PC-3 (cell line): Measurements from ENCODE around the gene MEGF9. TPM values are rescaled to one million over a fixed set of nuclear protein-coding genes. Genes with fewer than 3 reads are reported as not detected.

Experiments
- ATAC-seq: fragments of 200-7000 bp; cut with Tn5 transposase; 2 replicates; pipeline ENCODE4 v1.9.1; 2020; ENCODE audit warnings: mild to moderate bottlenecking, moderate library complexity
- BruUV-seq: library from RNA; stranded (reverse); fragments of 400-500 nt; replicated peaks from 2 replicates; lab custom pipeline; 2021; lab: Mats Ljungman, UMichigan
- CTCF ChIA-PET: fragments of 300-600 bp; sonication (Branson Sonifier 250); formaldehyde crosslinking; loops from one replicate; lab custom pipeline; 2022; ENCODE audit warnings: antibody characterized with exemption; lab: Charles Lee
- POLR2A ChIA-PET: fragments of 300-600 bp; sonication (Branson Sonifier 250); formaldehyde crosslinking; loops from one replicate; lab custom pipeline; 2022; ENCODE audit warnings: antibody characterized with exemption; ENCODE audit not compliant: unreplicated experiment; lab: Charles Lee
- DNase-seq: peaks from one replicate; pipeline ENCODE4 v3.0.0-alpha.2; 2015
- H2AFZ ChIP-seq: fragments of 300-600 bp; sonication (generic); 2 replicates; pipeline ENCODE4 v1.6.0; 2016; ENCODE audit warnings: antibody characterized with exemption, low read length
- H3F3A ChIP-seq: fragments of 300-600 bp; sonication (generic); one replicate; pipeline ENCODE4 v1.6.0; 2017; ENCODE audit warnings: antibody characterized with exemption, low read length, control low read depth, mild to moderate bottlenecking; ENCODE audit not compliant: unreplicated experiment
- H3K27ac ChIP-seq: fragments of 300-600 bp; sonication (generic); 2 replicates; pipeline ENCODE4 v1.5.1; 2016; ENCODE audit warnings: mild to moderate bottlenecking, low read length
- H3K27me3 ChIP-seq: fragments of 300-600 bp; sonication (generic); 2 replicates; pipeline ENCODE4 v1.6.1; 2016; ENCODE audit warnings: low read length, mixed read lengths
- H3K36me3 ChIP-seq: fragments of 300-600 bp; sonication (generic); 2 replicates; pipeline ENCODE4 v1.6.1; 2016; ENCODE audit warnings: low read depth, mixed run types, low read length, mixed read lengths
- H3K4me1 ChIP-seq: fragments of 300-600 bp; sonication (generic); 2 replicates; pipeline ENCODE4 v1.5.1; 2016; ENCODE audit warnings: low read length; ENCODE audit not compliant: insufficient read depth
- H3K4me2 ChIP-seq: fragments of 300-600 bp; sonication (generic); 2 replicates; pipeline ENCODE4 v1.6.0; 2016; ENCODE audit warnings: low read length
- H3K4me3 ChIP-seq: fragments of 300-600 bp; sonication (generic); 2 replicates; pipeline ENCODE4 v1.5.1; 2016; ENCODE audit warnings: mild to moderate bottlenecking, low read length, mixed read lengths
- H3K79me2 ChIP-seq: fragments of 300-600 bp; sonication (generic); 2 replicates; pipeline ENCODE4 v1.6.1; 2017; ENCODE audit warnings: low read length, mixed read lengths
- H3K9ac ChIP-seq: fragments of 300-600 bp; sonication (generic); 2 replicates; pipeline ENCODE4 v1.6.0; 2016; ENCODE audit warnings: mild to moderate bottlenecking, low read length
- H3K9me2 ChIP-seq: fragments of 300-600 bp; sonication (generic); replicated peaks from 2 replicates; pipeline ENCODE4 v1.6.1; 2016; ENCODE audit warnings: mixed run types, low read length, mixed read lengths
- H3K9me3 ChIP-seq: fragments of 300-600 bp; sonication (generic); 2 replicates; pipeline ENCODE4 v1.6.1; 2016; ENCODE audit warnings: low read length, mixed read lengths
- H4K20me1 ChIP-seq: fragments of 300-600 bp; sonication (generic); 2 replicates; pipeline ENCODE4 v1.6.1; 2016; ENCODE audit warnings: low read length, mixed read lengths
- CTCF ChIP-seq: fragments of 300-600 bp; sonication (generic); conservative IDR thresholded peaks from 2 replicates; pipeline ENCODE4 v1.5.1; 2017; ENCODE audit warnings: antibody characterized with exemption, low read depth, mild to moderate bottlenecking, low read length
- EZH2 ChIP-seq: fragments of 300-600 bp; sonication (generic); IDR thresholded peaks from one replicate; pipeline ENCODE4 v1.6.1; 2017; ENCODE audit warnings: antibody characterized with exemption, mild to moderate bottlenecking, low read length; ENCODE audit not compliant: unreplicated experiment
- EZH2phosphoT487 ChIP-seq: fragments of 300-600 bp; sonication (generic); IDR thresholded peaks from 2 replicates; pipeline ENCODE4 v1.6.1; 2018; ENCODE audit warnings: mild to moderate bottlenecking, antibody characterized with exemption, low read length, borderline replicate concordance
- intact Hi-C: fragments of 100-400 bp; cut with micrococcal nuclease; formaldehyde crosslinking; loops from 2 replicates; pipeline ENCODE4 v1.9.0; 2023
- total RNA-seq: library from RNA; depleted of rRNA; stranded (reverse); fragments of >200 nt; gene quantifications from 2 replicates; pipeline ENCODE4 v1.2.3, GENCODE V29; 2014

Gene MEGF9
- total RNA-seq, 1 experiment from 2014 or later, result 2.6 TPM

DNA sequence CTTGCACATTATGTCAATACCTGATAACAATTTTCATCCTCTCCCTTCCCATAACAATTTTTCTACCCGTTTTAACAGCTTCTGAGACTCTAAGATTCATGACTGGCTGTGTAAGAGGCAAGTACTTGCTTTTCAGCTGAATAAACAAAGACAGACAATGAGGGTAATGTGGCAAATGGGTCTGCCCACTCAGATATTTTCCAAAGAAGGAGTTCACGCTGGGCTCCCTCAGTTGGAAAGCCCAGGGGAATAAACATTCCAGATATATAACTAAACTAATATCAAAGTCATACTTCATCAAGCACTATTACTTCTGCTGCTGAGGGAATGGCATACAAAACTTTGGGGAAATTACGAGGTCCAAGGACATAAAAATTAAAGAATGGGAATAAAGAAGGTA, 24.4 kb downstream of the MEGF9 start:
- intact Hi-C loops, result no loop called here
- no peaks in the 10 kb centered on the region for H3K36me3 ChIP-seq
- no peaks in the 10 kb centered on the region for H3K9me3 ChIP-seq
- H3K27me3 ChIP-seq, result no peaks in the 10 kb centered on the region
- ChIA-PET CTCF (no interaction called here), POLR2A (no interaction called here)
- DNase-seq (no peak), ATAC-seq (no peak)
- H3K79me2 ChIP-seq, result no peaks in the 10 kb centered on the region
- no peaks in the 10 kb centered on the region for H3F3A ChIP-seq
- no peak for TF ChIP-seq EZH2phosphoT487
- no peak for TF ChIP-seq EZH2
- TF ChIP-seq CTCF, result no peak
- no peaks in the 10 kb centered on the region for H4K20me1 ChIP-seq
- BruUV-seq, result no TSS peak
- H3K9me2 ChIP-seq, result no peaks in the 10 kb centered on the region
- H3K4me3 ChIP-seq, result no peak overlapping the region
- no peak overlapping the region for H3K27ac ChIP-seq
- no peak overlapping the region for H3K4me2 ChIP-seq
- H3K4me1 ChIP-seq, result peaks cover 14% of the 10 kb centered on the region
- H2AFZ ChIP-seq, result no peak overlapping the region
- no peak overlapping the region for H3K9ac ChIP-seq

- H3K4me2 ChIP-seq, result no peak overlapping the region
- ChIA-PET POLR2A (no interaction called here), CTCF (no interaction called here)
- H3K9me3 ChIP-seq, result no peaks in the 10 kb centered on the region
- ATAC-seq, result no peak
- no peak overlapping the region for H3K4me3 ChIP-seq
- H3F3A ChIP-seq, result no peaks in the 10 kb centered on the region
- DNase-seq, result no peak
- H3K36me3 ChIP-seq, result no peaks in the 10 kb centered on the region
- H3K79me2 ChIP-seq, result no peaks in the 10 kb centered on the region
- intact Hi-C loops, result no loop called here
- H3K4me1 ChIP-seq, result peaks cover 17% of the 10 kb centered on the region
- no TSS peak for BruUV-seq
- H3K27me3 ChIP-seq, result no peaks in the 10 kb centered on the region
- no peak overlapping the region for H3K27ac ChIP-seq
- H3K9ac ChIP-seq, result no peak overlapping the region
- no peak for TF ChIP-seq EZH2phosphoT487
- no peak for TF ChIP-seq EZH2
- no peak for TF ChIP-seq CTCF
- no peak overlapping the region for H2AFZ ChIP-seq
- H3K9me2 ChIP-seq, result no peaks in the 10 kb centered on the region
- H4K20me1 ChIP-seq, result no peaks in the 10 kb centered on the region
Measured at GRCh38 chr9:120688758-120689157, 25.5 kb downstream of the MEGF9 start.

- no peaks in the 10 kb centered on the region for H3K36me3 ChIP-seq
- BruUV-seq, result no TSS peak
- no peak overlapping the region for H3K4me2 ChIP-seq
- CTCF ChIA-PET, result no interaction called here
- H3F3A ChIP-seq, result no peaks in the 10 kb centered on the region
- no peak for TF ChIP-seq CTCF
- no peak for TF ChIP-seq EZH2phosphoT487
- no peak for TF ChIP-seq EZH2
- no peak overlapping the region for H3K4me3 ChIP-seq
- no peak overlapping the region for H3K9ac ChIP-seq
- no peaks in the 10 kb centered on the region for H3K9me3 ChIP-seq
- peaks cover 10% of the 10 kb centered on the region for H3K4me1 ChIP-seq
- H3K79me2 ChIP-seq, result no peaks in the 10 kb centered on the region
- H3K27me3 ChIP-seq, result no peaks in the 10 kb centered on the region
- no peak overlapping the region for H2AFZ ChIP-seq
- no peaks in the 10 kb centered on the region for H3K9me2 ChIP-seq
- no peak overlapping the region for H3K27ac ChIP-seq
- H4K20me1 ChIP-seq, result no peaks in the 10 kb centered on the region
- ATAC-seq (no peak), DNase-seq (no peak)
- intact Hi-C loops, result no loop called here
- POLR2A ChIA-PET, result no interaction called here
Measured at GRCh38 chr9:120683150-120683549, 31.1 kb downstream of the MEGF9 start.
